Measurements from ENCODE around the gene SIDT2.
"Not testable (repeated sequence)": the region's sequence is repeated elsewhere in the genome, so short reads cannot be mapped to it uniquely, and the experiment has no call there.

The SIDT2 gene

GRCh38 chr11:117204283-117205080 is 25.9 kb downstream of the SIDT2 start:
- DNase-seq = no peak

- no peak for DNase-seq
Observed at GRCh38 chr11:117205211-117205818, 26.8 kb downstream of the SIDT2 start.

GRCh38 chr11:117206111-117206510 is 27.6 kb downstream of the SIDT2 start:
- not testable (repeated sequence) for DNase-seq

- not testable (repeated sequence) for DNase-seq
Observed at GRCh38 chr11:117206859-117207258, 28.3 kb downstream of the SIDT2 start.

GRCh38 chr11:117207481-117207880 is 28.9 kb downstream of the SIDT2 start:
- not testable (repeated sequence) for DNase-seq

GRCh38 chr11:117208710-117209109 is 30.2 kb downstream of the SIDT2 start:
- DNase-seq = not testable (repeated sequence)

GRCh38 chr11:117209351-117210125 is 31.0 kb downstream of the SIDT2 start:
- not testable (repeated sequence) for DNase-seq

GRCh38 chr11:117210620-117211019 is 32.1 kb downstream of the SIDT2 start:
- DNase-seq = no peak

- no peak for DNase-seq
Observed at GRCh38 chr11:117212697-117213355, 34.3 kb downstream of the SIDT2 start.

- DNase-seq = no peak
Observed at GRCh38 chr11:117214404-117215110, 36.0 kb downstream of the SIDT2 start.

GRCh38 chr11:117217141-117218084 is 38.9 kb downstream of the SIDT2 start:
- DNase-seq = no peak

GRCh38 chr11:117218133-117218915 is 39.8 kb downstream of the SIDT2 start:
- no peak for DNase-seq

GRCh38 chr11:117219001-117219400 is 40.5 kb downstream of the SIDT2 start:
- DNase-seq = no peak

- no peak for DNase-seq
Observed at GRCh38 chr11:117219455-117219854, 40.9 kb downstream of the SIDT2 start.

- no peak for DNase-seq
Observed at GRCh38 chr11:117219995-117220394, 41.5 kb downstream of the SIDT2 start.

- no peak for DNase-seq
Observed at GRCh38 chr11:117220568-117220967, 42.0 kb downstream of the SIDT2 start.

- no peak for DNase-seq
Observed at GRCh38 chr11:117220999-117221774, 42.6 kb downstream of the SIDT2 start.

- peak in 2 of 4 experiments; percentile 9 to 19 for DNase-seq
Observed at GRCh38 chr11:117221775-117222517, 43.4 kb downstream of the SIDT2 start.
